IPS-20b (cell line): ENCODE results near the gene NKD2.

Experiments used
- H3K27ac ChIP-seq: one replicate; pipeline ENCODE4 v1.5.1; 2013; ENCODE audit warnings: low read length
- H3K27me3 ChIP-seq: 2 replicates; pipeline ENCODE4 v1.6.1; 2013; ENCODE audit warnings: mild to moderate bottlenecking, low read length, inconsistent platforms; ENCODE audit not compliant: insufficient read depth
- H3K36me3 ChIP-seq: 2 replicates; pipeline ENCODE4 v1.6.1; 2013; ENCODE audit warnings: low read depth, mild to moderate bottlenecking, inconsistent platforms, low read length, moderate library complexity; ENCODE audit not compliant: insufficient read depth
- H3K4me1 ChIP-seq: 2 replicates; pipeline ENCODE4 v1.6.1; 2013; ENCODE audit warnings: mild to moderate bottlenecking, control low read depth, inconsistent platforms, low read length, moderate library complexity; ENCODE audit not compliant: insufficient read depth
- H3K4me3 ChIP-seq: 2 replicates; pipeline ENCODE4 v1.5.1; 2013; ENCODE audit warnings: mild to moderate bottlenecking, low read length, inconsistent platforms
- H3K9ac ChIP-seq: 2 replicates; pipeline ENCODE4 v1.6.1; 2013; ENCODE audit warnings: low read depth, mild to moderate bottlenecking, inconsistent platforms, low read length, moderate library complexity
- H3K9me3 ChIP-seq: 2 replicates; pipeline ENCODE4 v1.6.1; 2013; ENCODE audit warnings: mild to moderate bottlenecking, low read depth, low read length, inconsistent platforms; ENCODE audit not compliant: insufficient read depth

Gene NKD2

DNA sequence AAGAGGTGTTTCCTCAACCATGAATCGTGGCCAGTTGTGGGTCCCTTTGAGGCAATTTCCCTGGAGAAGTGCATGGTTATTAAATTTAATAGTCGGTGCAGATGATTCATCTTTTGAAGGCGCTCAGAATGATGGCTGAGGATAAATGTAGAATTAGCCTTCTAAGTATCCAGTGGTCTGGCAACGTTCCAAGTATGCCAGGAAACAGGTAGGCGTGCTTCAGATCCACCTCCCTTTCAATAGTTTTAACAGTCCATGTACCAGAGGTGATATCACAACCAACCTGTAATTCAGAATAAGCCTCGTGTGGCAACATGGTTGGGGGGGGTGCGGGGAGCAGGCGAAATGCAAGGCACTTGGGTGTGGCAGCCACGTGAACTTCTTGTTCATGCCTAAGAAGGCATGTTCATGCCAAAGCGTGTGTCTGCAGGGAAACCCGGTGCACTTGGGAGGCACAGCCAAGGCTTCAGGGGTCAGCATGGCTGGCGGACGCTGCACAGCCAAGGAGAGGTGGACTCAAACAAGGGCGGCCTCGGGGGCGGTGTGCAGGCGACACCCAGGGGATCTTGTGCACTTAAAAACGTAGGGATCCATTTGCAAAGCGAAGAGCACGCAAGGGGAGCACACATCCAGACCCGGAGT, 5.2 kb upstream of the NKD2 start:
- H3K4me1 ChIP-seq = no peaks in the 10 kb centered on the region
- H3K9me3 ChIP-seq = no peaks in the 10 kb centered on the region
- no peak overlapping the region for H3K27ac ChIP-seq
- H3K9ac ChIP-seq = no peak overlapping the region
- 0 out of 2 replicates have a peak overlapping the region, but pooled peaks have one; percentile 35 for H3K4me3 ChIP-seq
- no peaks in the 10 kb centered on the region for H3K36me3 ChIP-seq
- H3K27me3 ChIP-seq = peaks cover 61% of the 10 kb centered on the region

DNA sequence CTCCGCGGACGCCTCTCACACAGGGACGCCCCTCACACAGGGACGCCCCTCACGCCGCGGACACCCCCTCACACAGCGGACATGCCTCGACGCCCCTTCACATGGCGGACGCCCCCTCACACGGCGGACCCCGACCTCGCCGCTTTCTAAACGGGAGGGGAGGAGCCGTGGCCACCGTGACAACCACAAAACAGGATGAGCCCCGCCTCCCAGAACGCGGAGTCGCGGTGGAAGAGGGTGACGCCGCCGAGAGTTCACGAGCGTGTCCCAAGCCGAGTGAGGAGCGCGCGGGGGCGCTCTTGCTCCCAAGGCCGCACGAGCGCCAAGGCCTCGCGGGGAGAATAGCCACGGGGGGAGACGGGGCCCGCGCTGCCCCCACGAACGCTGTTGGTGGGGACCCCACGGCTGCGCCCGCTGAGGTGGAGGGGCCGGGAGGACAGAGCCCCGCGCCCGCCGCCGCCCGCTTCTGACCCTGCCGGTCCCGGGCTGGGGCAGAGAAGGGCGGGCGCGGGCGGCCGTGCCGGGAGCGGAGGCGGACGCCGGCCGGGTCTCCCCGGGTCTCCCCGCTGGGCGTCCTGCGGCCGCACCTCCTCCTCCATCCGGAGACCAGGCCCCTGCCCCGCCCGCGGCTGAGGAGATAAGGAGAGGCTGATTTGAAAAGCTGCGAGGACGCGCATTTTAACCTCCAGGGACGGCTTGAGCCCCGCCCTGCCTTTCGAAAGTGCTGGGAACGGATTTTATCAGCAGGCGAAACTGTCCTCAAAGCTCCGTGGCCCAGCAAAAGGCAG, 3.9 kb upstream of the NKD2 start:
- H3K27ac ChIP-seq = no peak overlapping the region
- no peaks in the 10 kb centered on the region for H3K9me3 ChIP-seq
- no peaks in the 10 kb centered on the region for H3K36me3 ChIP-seq
- no peak overlapping the region for H3K9ac ChIP-seq
- peak overlapping the region; percentile 54; the same call in 1 of the 2 replicates for H3K4me3 ChIP-seq
- peaks cover 69% of the 10 kb centered on the region for H3K27me3 ChIP-seq
- no peaks in the 10 kb centered on the region for H3K4me1 ChIP-seq

DNA sequence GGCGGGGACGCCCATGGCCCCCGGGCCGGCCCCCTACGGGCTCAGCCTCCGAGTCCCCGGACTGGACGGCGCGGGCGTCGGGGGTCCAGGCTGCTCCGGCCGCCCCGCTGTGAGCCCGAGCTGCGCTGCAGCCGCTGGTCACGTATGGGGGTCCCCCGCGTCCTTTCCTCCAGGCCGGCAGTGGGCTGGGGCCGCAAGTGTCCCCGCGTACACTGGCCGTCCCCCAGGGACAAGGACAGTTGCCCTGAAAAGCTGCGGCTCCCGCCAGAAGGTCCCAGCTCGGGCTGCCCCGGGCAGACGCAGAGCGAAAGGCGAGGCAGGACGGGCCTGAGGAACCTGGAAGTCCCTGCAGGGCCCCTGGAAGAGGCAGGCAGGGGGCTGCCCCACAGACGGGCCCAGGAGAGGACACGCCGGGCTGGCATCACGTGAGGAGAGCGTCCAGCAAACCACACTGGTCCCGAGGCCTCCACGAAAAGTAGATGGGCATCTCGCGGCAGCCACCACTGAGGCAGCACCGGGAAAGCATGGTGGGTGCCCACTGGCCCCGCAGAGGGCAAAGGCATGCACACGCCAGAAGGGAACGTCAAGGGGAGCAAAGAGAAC, 3.3 kb upstream of the NKD2 start:
- H3K4me1 ChIP-seq = 0 out of 2 replicates have a peak, but pooled peaks cover 3% of the 10 kb centered on the region
- H3K4me3 ChIP-seq = peak overlapping the region; percentile 54; the same call in 1 of the 2 replicates
- no peak overlapping the region for H3K9ac ChIP-seq
- H3K9me3 ChIP-seq = no peaks in the 10 kb centered on the region
- no peak overlapping the region for H3K27ac ChIP-seq
- peaks cover 76% of the 10 kb centered on the region for H3K27me3 ChIP-seq
- no peaks in the 10 kb centered on the region for H3K36me3 ChIP-seq

DNA sequence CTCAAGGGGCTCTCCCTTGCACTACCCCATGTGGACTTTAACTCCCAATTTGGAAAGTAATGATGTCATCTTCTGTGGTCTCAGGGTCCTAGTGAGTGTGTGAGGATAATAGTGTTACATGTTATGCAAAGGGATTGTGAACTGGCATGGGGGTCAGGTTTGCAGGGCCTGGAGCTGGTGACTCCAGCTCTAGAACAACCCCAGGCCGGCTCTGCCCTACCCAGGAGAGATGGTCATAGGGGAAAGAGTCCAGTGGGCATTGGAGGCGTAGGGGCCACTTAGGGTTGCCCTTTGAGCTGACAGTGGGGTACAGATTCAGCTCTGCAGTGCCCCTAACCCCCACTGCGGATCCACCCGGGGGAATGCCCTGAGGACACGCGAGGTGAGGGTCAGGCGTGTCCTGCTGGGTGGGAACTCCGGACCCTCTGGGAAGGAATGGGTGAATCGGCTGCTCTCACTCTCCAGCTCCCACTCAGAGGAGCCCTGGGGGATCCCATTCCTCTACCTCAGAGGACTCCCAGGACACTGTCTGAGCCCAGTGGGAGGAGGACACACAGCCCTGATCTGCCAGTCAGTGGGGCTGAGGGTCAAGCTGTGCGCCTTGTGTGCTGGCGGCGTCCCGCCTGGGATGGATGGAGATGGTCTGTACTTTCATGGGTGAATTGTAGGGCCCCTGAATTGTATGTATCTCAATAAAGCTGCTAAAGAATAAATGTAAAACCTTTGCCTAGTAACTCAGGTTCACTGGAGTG, 2.5 kb upstream of the NKD2 start:
- 0 out of 2 replicates have a peak, but pooled peaks cover 3% of the 10 kb centered on the region for H3K4me1 ChIP-seq
- H3K27ac ChIP-seq = no peak overlapping the region
- H3K27me3 ChIP-seq = peaks cover 83% of the 10 kb centered on the region

DNA sequence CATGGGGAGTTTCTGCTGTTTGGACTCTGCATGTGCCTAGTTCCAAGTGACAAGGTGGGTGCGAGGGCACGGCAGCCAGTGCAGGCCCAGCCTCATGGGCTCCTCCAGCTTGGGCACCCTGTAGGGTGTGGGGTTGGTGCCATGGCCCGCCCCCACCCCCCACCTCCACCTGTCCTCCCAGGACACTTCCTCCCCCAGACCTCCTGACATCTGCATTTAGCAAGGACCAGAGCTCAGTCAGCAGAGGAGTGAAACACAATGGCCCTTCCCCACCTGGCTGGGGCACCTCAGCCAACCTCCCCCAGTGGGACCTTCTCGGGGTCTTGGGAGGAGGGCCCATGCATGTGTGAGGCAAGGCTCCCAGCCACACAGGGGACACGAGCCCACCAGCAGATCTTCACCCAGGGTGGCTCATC, 1.9 kb upstream of the NKD2 start:
- Histone ChIP-seq H3K36me3 (no peaks in the 10 kb centered on the region), H3K27ac (no peak overlapping the region), H3K9ac (no peak overlapping the region), H3K4me1 (0 out of 2 replicates have a peak, but pooled peaks cover 3% of the 10 kb centered on the region), H3K4me3 (no peak overlapping the region), H3K9me3 (no peaks in the 10 kb centered on the region), H3K27me3 (peaks cover 83% of the 10 kb centered on the region)

More for the DNA sequence above, 2.5 kb upstream of the NKD2 start:
- Histone ChIP-seq H3K36me3 (no peaks in the 10 kb centered on the region), H3K9ac (no peak overlapping the region), H3K4me3 (no peak overlapping the region), H3K9me3 (no peaks in the 10 kb centered on the region)

DNA sequence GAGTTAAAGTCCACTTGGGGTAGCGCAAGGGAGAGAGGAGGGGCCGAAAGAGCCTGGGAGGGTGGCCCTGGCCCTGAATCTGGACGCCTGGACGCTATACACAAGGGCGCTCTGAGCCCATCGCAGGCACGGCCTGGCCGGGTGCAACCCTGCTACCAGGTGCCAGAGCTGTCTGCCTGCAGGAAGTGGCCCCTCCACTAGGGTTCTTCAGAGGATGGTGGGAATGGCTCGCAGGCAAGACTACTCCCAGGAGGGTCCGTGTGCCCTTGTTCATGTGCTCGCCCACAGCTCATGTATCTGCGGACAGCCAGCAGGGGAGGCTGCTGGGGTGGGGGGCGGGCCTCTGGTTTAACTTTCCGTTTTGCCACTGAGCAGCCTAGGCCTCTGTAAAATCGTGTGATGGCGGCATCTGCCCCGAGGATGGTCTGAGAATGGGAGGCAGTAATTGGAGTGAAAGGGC, 1.4 kb upstream of the NKD2 start:
- 0 out of 2 replicates have a peak, but pooled peaks cover 3% of the 10 kb centered on the region for H3K4me1 ChIP-seq
- H3K27ac ChIP-seq = no peak overlapping the region
- peaks cover 80% of the 10 kb centered on the region for H3K27me3 ChIP-seq

GRCh38 chr5:1007681-1008450, 736 bp upstream of the NKD2 start:
- no peaks in the 10 kb centered on the region for H3K9me3 ChIP-seq
- 0 out of 2 replicates have a peak, but pooled peaks cover 3% of the 10 kb centered on the region for H3K4me1 ChIP-seq
- no peaks in the 10 kb centered on the region for H3K36me3 ChIP-seq
- H3K4me3 ChIP-seq = no peak overlapping the region; the same call in 1 of the 2 replicates
- H3K9ac ChIP-seq = no peak overlapping the region
- H3K27ac ChIP-seq = no peak overlapping the region
- H3K27me3 ChIP-seq = peaks cover 77% of the 10 kb centered on the region

More for the DNA sequence above, 1.4 kb upstream of the NKD2 start:
- H3K36me3 ChIP-seq = no peaks in the 10 kb centered on the region
- H3K9me3 ChIP-seq = no peaks in the 10 kb centered on the region
- H3K4me3 ChIP-seq = no peak overlapping the region
- no peak overlapping the region for H3K9ac ChIP-seq

DNA sequence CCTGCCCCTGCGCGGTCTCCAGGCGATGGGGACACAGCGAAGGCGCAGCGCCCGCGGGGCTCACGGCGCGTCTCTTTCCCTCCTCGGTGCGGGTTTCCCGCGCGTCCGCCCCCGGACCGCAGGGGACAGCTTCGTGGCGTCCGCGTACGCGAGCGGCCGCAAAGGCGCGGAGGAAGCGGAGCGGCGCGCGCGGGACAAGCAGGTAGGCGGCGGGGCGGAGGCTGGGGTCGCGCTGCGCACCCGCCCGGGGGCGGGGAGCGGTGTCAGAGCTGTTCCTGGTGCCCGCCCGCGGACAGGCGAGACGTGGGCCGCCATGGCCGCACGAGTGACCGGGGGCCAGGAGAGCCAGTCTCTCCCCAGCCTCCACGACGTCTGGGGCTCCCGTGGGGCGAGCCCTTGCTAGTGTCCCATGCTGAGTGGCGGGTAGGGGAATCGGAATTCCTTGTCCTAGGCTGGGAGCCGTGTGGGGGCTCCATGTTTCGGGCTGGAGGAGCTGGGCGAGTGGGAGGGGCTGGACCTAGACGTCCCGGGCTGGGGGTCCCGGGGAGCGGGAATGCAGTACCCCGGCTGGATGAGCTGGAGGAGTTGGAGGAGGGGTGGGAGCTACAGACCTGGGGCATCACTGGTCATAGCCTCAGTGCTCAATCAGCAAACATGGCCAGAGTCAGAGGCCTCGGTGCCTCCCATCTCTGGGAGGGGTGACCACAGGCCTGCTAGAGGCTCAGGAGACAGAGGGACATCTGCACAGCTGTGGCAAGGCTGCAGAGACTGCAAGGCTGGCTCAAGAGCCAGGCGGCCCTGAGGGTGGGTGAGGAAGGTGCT, 968 bp downstream of the NKD2 start:
- 0 out of 2 replicates have a peak, but pooled peaks cover 3% of the 10 kb centered on the region for H3K4me1 ChIP-seq
- H3K27ac ChIP-seq = no peak overlapping the region
- peaks cover 60% of the 10 kb centered on the region for H3K27me3 ChIP-seq
- H3K4me3 ChIP-seq = peak overlapping the region; percentile 49
- no peaks in the 10 kb centered on the region for H3K36me3 ChIP-seq
- no peak overlapping the region for H3K9ac ChIP-seq
- H3K9me3 ChIP-seq = no peaks in the 10 kb centered on the region

DNA sequence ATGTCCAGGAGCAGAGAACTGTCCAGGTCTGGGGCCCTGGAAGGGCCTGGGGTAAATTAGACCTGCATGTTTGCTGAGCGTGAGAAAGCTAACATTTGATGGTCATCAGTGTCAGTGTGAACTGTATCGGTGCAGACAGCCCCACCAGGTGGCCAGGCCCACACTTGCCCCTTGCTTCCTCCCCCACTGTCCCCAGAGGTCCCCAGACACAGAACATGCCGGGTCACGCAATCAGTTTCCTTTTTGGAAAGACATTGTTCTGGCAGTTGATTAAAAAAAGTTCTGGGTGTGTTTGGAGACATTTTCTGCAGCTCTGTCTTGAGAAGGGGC, 1.5 kb downstream of the NKD2 start:
- Histone ChIP-seq H3K36me3 (no peaks in the 10 kb centered on the region), H3K9ac (no peak overlapping the region), H3K27ac (no peak overlapping the region), H3K9me3 (no peaks in the 10 kb centered on the region), H3K27me3 (peaks cover 54% of the 10 kb centered on the region), H3K4me3 (peak overlapping the region; percentile 49; the same call in 1 of the 2 replicates), H3K4me1 (0 out of 2 replicates have a peak, but pooled peaks cover 3% of the 10 kb centered on the region)

- peaks cover 49% of the 10 kb centered on the region for H3K27me3 ChIP-seq
- H3K4me1 ChIP-seq = 0 out of 2 replicates have a peak, but pooled peaks cover 3% of the 10 kb centered on the region
- no peak overlapping the region for H3K9ac ChIP-seq
- H3K27ac ChIP-seq = no peak overlapping the region
- no peak overlapping the region for H3K4me3 ChIP-seq
- no peaks in the 10 kb centered on the region for H3K9me3 ChIP-seq
- H3K36me3 ChIP-seq = no peaks in the 10 kb centered on the region
Observed at GRCh38 chr5:1010641-1011046, 2.0 kb downstream of the NKD2 start.
